IMR-90 (cell line): ENCODE results near the gene MITD1. TPM values are rescaled to one million over a fixed set of nuclear protein-coding genes. Genes with fewer than 3 reads are reported as not detected.

Source experiments
- ATAC-seq: fragments of 200-7000 bp; cut with Tn5 transposase; 2 replicates; pipeline ENCODE4 v1.9.1; 2020; ENCODE audit warnings: low read depth, mild to moderate bottlenecking, moderate library complexity
- BruUV-seq: library from RNA; stranded (reverse); fragments of 400-500 nt; replicated peaks from 2 replicates; lab custom pipeline; 2021; lab: Mats Ljungman, UMichigan
- CTCF ChIA-PET: fragments of 300-600 bp; formaldehyde crosslinking; extraction: SDS; loops from one replicate; lab custom pipeline; 2021; ENCODE audit warnings: antibody characterized with exemption; lab: Yijun Ruan, JAX
- POLR2A ChIA-PET: fragments of 300-600 bp; sonication (Branson Sonifier 250); formaldehyde crosslinking; loops from one replicate; lab custom pipeline; 2022; ENCODE audit warnings: antibody characterized with exemption; ENCODE audit not compliant: unreplicated experiment; lab: Charles Lee
- DNase-seq: peaks from one replicate; pipeline ENCODE4 v3.0.0; 2013
- H2AFZ ChIP-seq: replicated peaks from 2 replicates; pipeline ENCODE3; 2013; ENCODE audit warnings: low read length, mild to moderate bottlenecking; ENCODE audit not compliant: poor library complexity
- H2AK5ac ChIP-seq: 2 replicates; pipeline ENCODE4 v1.6.1; 2013; ENCODE audit warnings: low read depth, low read length, inconsistent platforms
- H2AK9ac ChIP-seq: replicated peaks from 2 replicates; pipeline ENCODE3; 2013; ENCODE audit warnings: mild to moderate bottlenecking, low read depth, low read length, moderate library complexity; ENCODE audit not compliant: poor library complexity
- H2BK120ac ChIP-seq: 2 replicates; pipeline ENCODE4 v1.6.1; 2013; ENCODE audit warnings: low read depth, low read length, inconsistent platforms
- H2BK15ac ChIP-seq: 3 replicates; pipeline ENCODE4 v1.6.1; 2013; ENCODE audit warnings: low read depth, low read length, inconsistent platforms
- H2BK20ac ChIP-seq: 2 replicates; pipeline ENCODE4 v1.6.1; 2013; ENCODE audit warnings: low read depth, mild to moderate bottlenecking, inconsistent platforms, low read length, moderate library complexity
- H2BK5ac ChIP-seq: 2 replicates; pipeline ENCODE4 v1.6.1; 2013; ENCODE audit warnings: mild to moderate bottlenecking, low read depth, low read length, inconsistent platforms; ENCODE audit not compliant: poor library complexity, severe bottlenecking
- H3K14ac ChIP-seq: replicated peaks from 2 replicates; pipeline ENCODE4 v1.6.1; 2013; ENCODE audit warnings: low read depth, low read length, inconsistent platforms
- H3K18ac ChIP-seq: 2 replicates; pipeline ENCODE4 v1.6.1; 2013; ENCODE audit warnings: low read depth, low read length, control low read depth
- H3K23ac ChIP-seq: 2 replicates; pipeline ENCODE4 v1.6.1; 2013; ENCODE audit warnings: low read depth, low read length, inconsistent platforms
- H3K27ac ChIP-seq: 2 replicates; pipeline ENCODE4 v1.5.1; 2013; ENCODE audit warnings: mild to moderate bottlenecking, control low read depth, low read length; ENCODE audit not compliant: insufficient read depth
- H3K27me3 ChIP-seq: 2 replicates; pipeline ENCODE4 v1.6.1; 2013; ENCODE audit warnings: low read length; ENCODE audit not compliant: control insufficient read depth, insufficient read depth
- H3K36me3 ChIP-seq: 2 replicates; pipeline ENCODE4 v1.6.1; 2013; ENCODE audit warnings: low read length, mixed read lengths; ENCODE audit not compliant: control insufficient read depth, insufficient read depth
- H3K4ac ChIP-seq: 2 replicates; pipeline ENCODE4 v1.6.1; 2013; ENCODE audit warnings: low read depth, low read length, inconsistent platforms
- H3K4me1 ChIP-seq: 2 replicates; pipeline ENCODE4 v1.6.1; 2013; ENCODE audit warnings: low read length, mixed read lengths; ENCODE audit not compliant: control insufficient read depth, insufficient read depth
- H3K4me2 ChIP-seq: 2 replicates; pipeline ENCODE4 v1.6.1; 2013; ENCODE audit warnings: low read depth, mild to moderate bottlenecking, control low read depth, low read length, moderate library complexity
- H3K4me3 ChIP-seq: 2 replicates; pipeline ENCODE4 v1.5.1; 2013; ENCODE audit warnings: low read depth, mild to moderate bottlenecking, control low read depth, low read length, moderate library complexity; ENCODE audit not compliant: insufficient read depth
- H3K56ac ChIP-seq: 2 replicates; pipeline ENCODE4 v1.6.1; 2013; ENCODE audit warnings: low read length, inconsistent platforms; ENCODE audit not compliant: insufficient read depth; ENCODE audit errors: extremely low read depth
- H3K79me1 ChIP-seq, 2 experiments: 2 replicates each; pipeline ENCODE4 v1.6.1; 2013; ENCODE audit warnings: low read length in 2 of 2, inconsistent platforms in 1 of 2, low read depth in 1 of 2
- H3K9ac ChIP-seq: 2 replicates; pipeline ENCODE4 v1.6.1; 2013; ENCODE audit warnings: low read depth, low read length, control low read depth
- H3K9me1 ChIP-seq: 2 replicates; pipeline ENCODE4 v1.6.1; 2013; ENCODE audit warnings: low read length, inconsistent platforms; ENCODE audit not compliant: insufficient read depth
- H3K9me3 ChIP-seq: 2 replicates; pipeline ENCODE4 v1.6.1; 2013; ENCODE audit warnings: low read length; ENCODE audit not compliant: control insufficient read depth, insufficient read depth
- H4K20me1 ChIP-seq: 2 replicates; pipeline ENCODE4 v1.6.1; 2013; ENCODE audit warnings: low read length, inconsistent platforms; ENCODE audit not compliant: insufficient read depth
- H4K5ac ChIP-seq: 2 replicates; pipeline ENCODE4 v1.6.1; 2013; ENCODE audit warnings: mild to moderate bottlenecking, low read depth, low read length, control low read depth
- H4K8ac ChIP-seq, 2 experiments: 2 replicates each; pipeline ENCODE4 v1.6.1; 2013; ENCODE audit warnings: low read depth in 2 of 2, low read length in 2 of 2, control low read depth in 1 of 2, inconsistent platforms in 1 of 2
- H4K91ac ChIP-seq: 2 replicates; pipeline ENCODE4 v1.6.1; 2013; ENCODE audit warnings: low read depth, low read length, inconsistent platforms; ENCODE audit not compliant: insufficient read depth
- BHLHE40 ChIP-seq: fragments of 150-350 bp; IDR thresholded peaks from 2 replicates; pipeline ENCODE4 v1.6.1; 2016; ENCODE audit warnings: mild to moderate bottlenecking, low read depth, low read length
- CEBPB ChIP-seq: IDR thresholded peaks from 2 replicates; pipeline ENCODE4 v1.6.1; 2012; ENCODE audit warnings: low read depth, low read length, improper control_type of control experiment
- FOS ChIP-seq: fragments of 150-350 bp; IDR thresholded peaks from 2 replicates; pipeline ENCODE4 v1.6.1; 2016; ENCODE audit warnings: low read depth, low read length
- RAD21 ChIP-seq: IDR thresholded peaks from 2 replicates; pipeline ENCODE4 v1.6.1; 2012; ENCODE audit warnings: low read length, improper control_type of control experiment
- USF2 ChIP-seq: fragments of 150-350 bp; IDR thresholded peaks from 2 replicates; pipeline ENCODE4 v1.6.1; 2017; ENCODE audit warnings: mild to moderate bottlenecking, antibody characterized with exemption, low read length, low read depth
- WGBS, 2 experiments: methylation state at CpG; one replicate each; pipeline versions ENCODE4 v1.1.5 to v1.1.7; 2013; ENCODE audit warnings: missing lambda C conversion rate in 2 of 2; ENCODE audit not compliant: insufficient read length in 1 of 2; ENCODE audit errors: extremely low coverage in 2 of 2; 5-methylcytosine and 5-hydroxymethylcytosine counted together
- dilution Hi-C: fragments of 300-500 bp; cut with HindIII; formaldehyde crosslinking; loops from one replicate; pipeline ENCODE4 v1.14.3; 2018; ENCODE audit warnings: low sequenced_read_pairs; ENCODE audit not compliant: unreplicated experiment
- in situ Hi-C: fragments of 300-500 bp; cut with MboI; formaldehyde crosslinking; loops from 3 replicates; pipeline ENCODE4 v1.14.3; 2019; ENCODE audit warnings: low sequenced_read_pairs, inconsistent platforms, mixed read lengths
- intact Hi-C: fragments of 100-400 bp; cut with micrococcal nuclease; formaldehyde crosslinking; loops from 2 replicates; pipeline ENCODE4 v1.10.0; 2022
- polyA plus RNA-seq, 3 experiments: library from polyadenylated mRNA; depleted of rRNA; stranded (reverse); fragments of >200 nt; gene quantifications; 2 replicates each; pipeline ENCODE4 v1.2.3, GENCODE V29; 2012; ENCODE audit warnings: low replicate concordance in 1 of 3
- total RNA-seq: library from RNA; depleted of rRNA; stranded (reverse); fragments of >200 nt; gene quantifications from 2 replicates; pipeline ENCODE4 v1.2.3, GENCODE V29; 2012

The MITD1 gene
- total and polyA plus RNA-seq, 2 of the 4 experiments (the other 2 are of a cell fraction) = 4.3 to 18.7 TPM

DNA sequence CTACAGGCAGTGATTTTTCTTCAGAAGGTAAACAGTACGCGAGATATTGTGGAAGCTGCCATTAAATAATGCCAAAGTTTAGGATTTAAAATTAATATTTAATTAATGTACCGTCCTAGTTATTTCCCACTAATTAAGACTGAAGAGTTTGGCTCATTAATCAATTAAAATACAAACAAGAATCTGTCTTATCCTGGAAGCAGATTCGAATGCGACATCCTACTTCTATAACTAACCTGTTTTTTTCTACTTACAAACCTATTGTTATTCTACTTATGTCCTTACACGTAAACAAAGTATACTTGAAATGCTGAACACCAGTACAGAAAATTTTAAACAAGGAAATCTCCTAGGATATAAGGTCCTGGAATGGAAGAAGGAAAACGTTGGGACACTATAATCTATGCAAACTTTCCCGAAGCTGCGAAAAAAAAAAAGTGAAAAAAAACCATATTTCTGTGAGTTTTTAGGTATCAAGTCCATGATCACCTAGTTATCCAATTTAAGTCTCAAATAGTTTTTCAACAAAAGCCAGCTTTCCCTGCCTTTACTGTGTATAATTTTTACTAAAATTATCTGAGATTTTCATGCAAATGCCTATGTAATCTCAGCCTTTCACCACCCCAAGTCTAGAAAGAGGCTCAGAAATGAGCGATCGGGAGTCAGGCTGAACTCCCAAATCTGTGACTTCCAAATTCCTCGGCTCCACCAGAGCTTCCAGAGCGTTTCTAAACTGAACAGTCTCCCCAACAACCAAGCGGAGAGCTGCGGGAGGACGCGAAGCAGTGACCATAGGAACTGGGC lies 40.6 kb downstream of the MITD1 start (continued):
- TF ChIP-seq USF2 (no peak), BHLHE40 (no peak)

- dilution Hi-C loops = no loop called here
- no peak overlapping the region for H2AK9ac ChIP-seq
- no peak overlapping the region for H2BK15ac ChIP-seq
- POLR2A ChIA-PET = no interaction called here
- no peak overlapping the region for H3K23ac ChIP-seq
- no peak overlapping the region for H4K8ac ChIP-seq
- no peak overlapping the region for H3K4ac ChIP-seq
- H3K4me1 ChIP-seq = no peaks in the 10 kb centered on the region; the same call in 1 of the 2 replicates
- ATAC-seq (no peak), DNase-seq (no peak)
- no peak overlapping the region for H2AFZ ChIP-seq
- no peak overlapping the region for H3K9ac ChIP-seq
- H2BK20ac ChIP-seq = no peak overlapping the region
- H2BK5ac ChIP-seq = no peak overlapping the region
- TF ChIP-seq USF2 = no peak
- TF ChIP-seq FOS = no peak
- TF ChIP-seq CEBPB = no peak
- no peak for TF ChIP-seq RAD21
- peaks cover 2% of the 10 kb centered on the region for H3K27me3 ChIP-seq
- no peak overlapping the region for H3K27ac ChIP-seq
- 100% methylated on average over 1 of the region's 4 CpGs; no CpG with 5 or more reads in 1 of the 2 experiments for WGBS, 2 experiments
- CTCF ChIA-PET = interaction anchor here (0.6 kb wide), 1 partner anchor 275 kb away, joined by 4 read pairs; no protein-coding TSS in a partner anchor
- H3K18ac ChIP-seq = no peak overlapping the region
- H3K14ac ChIP-seq = no peak overlapping the region
- H2BK120ac ChIP-seq = no peak overlapping the region
- no peak overlapping the region for H2AK5ac ChIP-seq
- H4K5ac ChIP-seq = no peak overlapping the region
- in situ Hi-C loops = no loop called here
- H3K9me3 ChIP-seq = no peaks in the 10 kb centered on the region
- no peaks in the 10 kb centered on the region; the same call in 1 of the 2 replicates for H3K9me1 ChIP-seq
- no TSS peak for BruUV-seq
- no peak overlapping the region for H3K4me2 ChIP-seq
- H4K20me1 ChIP-seq = no peaks in the 10 kb centered on the region
- H3K4me3 ChIP-seq = no peak overlapping the region
- no peaks in the 10 kb centered on the region for H3K79me1 ChIP-seq
- H4K91ac ChIP-seq = no peak overlapping the region
- no peaks in the 10 kb centered on the region for H3K36me3 ChIP-seq
- intact Hi-C loops = no loop called here
- H3K56ac ChIP-seq = no peak overlapping the region
Measured at GRCh38 chr2:99139003-99139402, 41.9 kb downstream of the MITD1 start.
